Inflammatory macrophage treated with lipopolysaccharide for 1 hour (primary cell): Measurements from ENCODE around the gene SMG6.
"Not testable (repeated sequence)": the region's sequence is repeated elsewhere in the genome, so short reads cannot be mapped to it uniquely, and the experiment has no call there.

Experiments
- DNase-seq, 2 donors: peaks; one replicate each; pipeline ENCODE4 v3.0.0-alpha.2; 2020 to 2022

The SMG6 gene

GRCh38 chr17:2019723-2020122 lies 283.9 kb downstream of the SMG6 start:
- DNase-seq = no peak

- DNase-seq = no peak
Observed at GRCh38 chr17:2018716-2019510, 284.7 kb downstream of the SMG6 start.

- no peak for DNase-seq
Observed at GRCh38 chr17:2017274-2017941, 286.2 kb downstream of the SMG6 start.

GRCh38 chr17:2016494-2016893 lies 287.1 kb downstream of the SMG6 start:
- no peak for DNase-seq

- no peak for DNase-seq
Observed at GRCh38 chr17:2015314-2015713, 288.3 kb downstream of the SMG6 start.

GRCh38 chr17:2013994-2014317 lies 289.6 kb downstream of the SMG6 start:
- DNase-seq = no peak

GRCh38 chr17:2013220-2013993 lies 290.2 kb downstream of the SMG6 start:
- not testable (repeated sequence) for DNase-seq

GRCh38 chr17:2012499-2012898 lies 291.1 kb downstream of the SMG6 start:
- no peak for DNase-seq

GRCh38 chr17:2011411-2012371 lies 291.9 kb downstream of the SMG6 start:
- peak in 1 of 2 donors; percentile 40 for DNase-seq
